SJCRH30 (cell line): ENCODE measurements around the gene COL12A1. TPM values are rescaled to one million over a fixed set of nuclear protein-coding genes. Genes with fewer than 3 reads are reported as not detected.

Source experiments
- DNase-seq, 2 experiments: peaks; one replicate each; pipeline ENCODE4 v3.0.0-alpha.2; 2015 to 2020
- H3K27ac ChIP-seq: fragments of 250-450 bp; sonication (Bioruptor Pico); 2 replicates; pipeline ENCODE4 v1.5.1; 2020; ENCODE audit warnings: mild to moderate bottlenecking, moderate library complexity
- H3K27me3 ChIP-seq: fragments of 250-450 bp; sonication (Bioruptor Pico); 2 replicates; pipeline ENCODE4 v1.5.1; 2020; ENCODE audit warnings: mild to moderate bottlenecking, moderate library complexity
- H3K36me3 ChIP-seq: fragments of 250-450 bp; sonication (Bioruptor Pico); 2 replicates; pipeline ENCODE4 v1.5.1; 2020; ENCODE audit warnings: mild to moderate bottlenecking, moderate library complexity
- H3K4me1 ChIP-seq: fragments of 250-450 bp; sonication (Bioruptor Pico); 2 replicates; pipeline ENCODE4 v1.5.1; 2020; ENCODE audit warnings: mild to moderate bottlenecking, moderate library complexity
- H3K4me3 ChIP-seq: fragments of 250-450 bp; sonication (Bioruptor Pico); 2 replicates; pipeline ENCODE4 v1.5.1; 2020; ENCODE audit warnings: mild to moderate bottlenecking, moderate library complexity
- H3K9me3 ChIP-seq: fragments of 250-450 bp; sonication (Bioruptor Pico); replicated peaks from 2 replicates; pipeline ENCODE4 v1.5.1; 2020; ENCODE audit warnings: mild to moderate bottlenecking, moderate library complexity
- total RNA-seq: library from RNA; depleted of rRNA; stranded (reverse); fragments of >200 nt; shearing (Covaris generic); gene quantifications from 2 replicates; pipeline ENCODE4 v1.2.3, GENCODE V29; 2014

The COL12A1 gene
- total RNA-seq, 1 experiment from 2014 or later, result 62.1 TPM

DNA sequence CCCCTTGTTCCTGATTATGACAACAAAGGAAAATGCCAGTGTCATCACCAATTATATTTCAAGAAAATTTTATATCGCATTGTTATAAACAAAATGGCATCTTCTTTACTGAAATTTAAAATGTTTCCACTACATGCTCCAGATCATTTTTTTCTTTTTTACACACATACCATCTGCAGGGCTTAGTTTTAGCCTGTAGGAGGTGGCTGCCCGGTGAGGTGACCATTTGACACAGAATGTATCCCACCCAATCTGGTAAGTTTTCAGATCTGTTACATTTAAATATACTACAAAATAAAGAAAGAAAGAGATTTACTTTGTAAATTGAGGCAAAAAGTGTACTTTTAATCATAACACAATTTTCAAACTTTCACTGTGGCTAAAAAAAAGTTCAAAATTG is 81.8 kb downstream of the COL12A1 start:
- Histone ChIP-seq H3K4me3 (no peak overlapping the region), H3K4me1 (no peaks in the 10 kb centered on the region), H3K9me3 (no peaks in the 10 kb centered on the region), H3K27ac (no peak overlapping the region), H3K27me3 (no peaks in the 10 kb centered on the region), H3K36me3 (peaks cover 57% of the 10 kb centered on the region)
- DNase-seq, result no peak

DNA sequence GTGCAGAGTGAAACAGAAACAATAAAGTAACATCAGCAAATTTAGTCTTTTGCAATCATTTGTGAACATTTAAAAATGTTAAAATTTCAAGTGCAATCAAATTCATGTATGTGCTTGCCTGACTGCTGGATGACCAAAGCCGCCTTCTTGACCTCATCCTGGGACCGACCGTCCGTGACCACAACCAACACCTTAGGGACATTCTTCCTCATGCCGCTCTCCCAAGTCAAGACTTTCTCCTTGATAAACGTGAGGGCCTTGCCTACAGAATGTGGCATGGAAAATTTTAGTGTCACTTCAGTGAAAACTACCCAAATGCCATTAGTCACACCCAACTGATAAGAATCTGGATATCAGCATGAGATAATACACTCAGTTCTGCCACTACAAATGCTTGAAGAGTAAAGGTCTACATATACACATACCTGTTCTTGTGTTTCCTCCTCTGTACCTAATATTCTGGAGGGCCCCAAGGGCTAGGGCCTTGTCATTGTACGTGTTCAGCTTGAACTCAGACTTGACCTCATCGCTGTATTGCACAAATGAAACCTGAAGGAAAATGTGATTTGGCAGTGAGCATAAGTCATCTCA is 86.8 kb downstream of the COL12A1 start:
- peaks cover 58% of the 10 kb centered on the region for H3K36me3 ChIP-seq
- H3K27ac ChIP-seq, result no peak overlapping the region
- H3K27me3 ChIP-seq, result no peaks in the 10 kb centered on the region

GRCh38 chr6:75117701-75118100 is 88.2 kb downstream of the COL12A1 start:
- Histone ChIP-seq H3K9me3 (no peaks in the 10 kb centered on the region), H3K36me3 (peaks cover 52% of the 10 kb centered on the region), H3K27me3 (no peaks in the 10 kb centered on the region), H3K4me3 (no peak overlapping the region), H3K27ac (no peak overlapping the region), H3K4me1 (no peaks in the 10 kb centered on the region)
- DNase-seq, result no peak

More for the DNA sequence above, 86.8 kb downstream of the COL12A1 start:
- DNase-seq, result peak in 1 of 2 experiments; percentile 3
- Histone ChIP-seq H3K4me3 (no peak overlapping the region), H3K4me1 (no peaks in the 10 kb centered on the region), H3K9me3 (no peaks in the 10 kb centered on the region)

DNA sequence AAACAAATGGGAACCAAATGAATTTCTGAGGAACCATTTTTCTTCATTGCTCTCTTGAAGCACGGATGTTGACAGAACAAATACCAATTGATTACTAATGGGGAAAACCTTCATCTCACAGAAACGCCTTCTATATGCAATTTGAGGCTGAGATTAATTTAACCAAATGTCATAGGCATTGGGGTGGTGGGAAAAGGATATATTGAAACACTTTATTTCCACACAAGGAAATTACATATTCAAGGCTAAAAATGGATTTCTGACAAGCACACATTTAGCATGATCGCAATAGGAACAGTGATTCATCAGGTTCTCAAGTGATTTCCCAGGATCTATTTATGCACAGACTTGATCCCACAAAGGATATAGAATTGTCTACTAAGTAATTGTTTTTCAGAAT is 88.9 kb downstream of the COL12A1 start:
- Histone ChIP-seq H3K36me3 (peaks cover 45% of the 10 kb centered on the region), H3K4me1 (no peaks in the 10 kb centered on the region), H3K9me3 (no peaks in the 10 kb centered on the region), H3K27ac (no peak overlapping the region), H3K27me3 (no peaks in the 10 kb centered on the region), H3K4me3 (no peak overlapping the region)
- no peak for DNase-seq

GRCh38 chr6:75115481-75115880 is 90.4 kb downstream of the COL12A1 start:
- Histone ChIP-seq H3K4me1 (no peaks in the 10 kb centered on the region), H3K9me3 (no peaks in the 10 kb centered on the region), H3K27me3 (no peaks in the 10 kb centered on the region), H3K27ac (no peak overlapping the region), H3K36me3 (peaks cover 43% of the 10 kb centered on the region), H3K4me3 (no peak overlapping the region)
- no peak for DNase-seq

DNA sequence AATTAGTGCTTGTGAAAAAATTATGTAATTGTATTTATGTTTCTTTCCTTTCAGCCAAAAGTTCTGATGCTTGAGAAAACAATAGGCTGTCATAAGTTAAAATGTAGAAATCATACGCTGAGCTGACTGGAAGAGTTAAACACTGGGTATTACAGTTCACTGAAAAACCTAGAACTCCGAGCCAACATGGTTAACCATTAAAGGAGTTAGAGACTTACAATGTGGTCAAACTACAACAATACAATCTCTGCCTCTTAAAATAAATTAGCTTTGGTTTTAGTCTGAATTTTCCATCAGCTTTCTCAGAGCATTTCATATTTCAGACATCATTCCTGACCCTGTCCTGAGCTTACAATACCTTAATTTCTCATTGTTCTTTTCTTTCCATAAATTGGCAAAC is 91.0 kb downstream of the COL12A1 start:
- no peaks in the 10 kb centered on the region for H3K4me1 ChIP-seq
- no peak for DNase-seq
- H3K27me3 ChIP-seq, result no peaks in the 10 kb centered on the region
- no peaks in the 10 kb centered on the region for H3K9me3 ChIP-seq
- no peak overlapping the region for H3K4me3 ChIP-seq
- H3K27ac ChIP-seq, result no peak overlapping the region
- peaks cover 42% of the 10 kb centered on the region for H3K36me3 ChIP-seq

GRCh38 chr6:75114195-75114594 is 91.7 kb downstream of the COL12A1 start:
- Histone ChIP-seq H3K27me3 (no peaks in the 10 kb centered on the region), H3K4me3 (no peak overlapping the region), H3K36me3 (peaks cover 40% of the 10 kb centered on the region), H3K4me1 (no peaks in the 10 kb centered on the region), H3K27ac (no peak overlapping the region), H3K9me3 (no peaks in the 10 kb centered on the region)
- no peak for DNase-seq

- DNase-seq, result no peak
- Histone ChIP-seq H3K27ac (no peak overlapping the region), H3K4me3 (no peak overlapping the region), H3K36me3 (peaks cover 44% of the 10 kb centered on the region), H3K9me3 (no peaks in the 10 kb centered on the region), H3K27me3 (no peaks in the 10 kb centered on the region), H3K4me1 (no peaks in the 10 kb centered on the region)
These were observed 92.4 kb downstream of the COL12A1 start for GRCh38 chr6:75113446-75113845.

DNA sequence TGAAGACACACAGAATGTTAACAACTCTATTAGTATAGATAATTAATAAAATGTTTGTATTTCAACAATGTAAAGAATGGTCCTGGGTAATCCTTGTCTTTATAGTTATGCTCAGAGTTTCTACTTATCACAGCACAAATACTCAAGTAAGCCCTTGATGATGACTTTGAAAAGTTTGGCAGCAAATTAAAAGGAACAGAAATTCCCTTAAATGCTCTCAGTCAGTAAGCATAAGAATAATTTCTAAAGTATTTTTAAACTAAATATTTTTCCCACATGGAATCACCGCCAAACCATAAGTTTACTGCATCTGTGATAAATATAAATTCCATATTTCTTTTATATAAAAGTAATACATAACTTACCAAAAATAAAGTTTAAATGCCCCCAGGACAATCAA is 96.1 kb downstream of the COL12A1 start:
- Histone ChIP-seq H3K36me3 (peaks cover 36% of the 10 kb centered on the region), H3K4me1 (no peaks in the 10 kb centered on the region), H3K27ac (no peak overlapping the region), H3K4me3 (no peak overlapping the region), H3K9me3 (no peaks in the 10 kb centered on the region), H3K27me3 (no peaks in the 10 kb centered on the region)
- DNase-seq, result no peak

GRCh38 chr6:75109022-75109421 is 96.8 kb downstream of the COL12A1 start:
- Histone ChIP-seq H3K27me3 (no peaks in the 10 kb centered on the region), H3K36me3 (peaks cover 40% of the 10 kb centered on the region), H3K9me3 (no peaks in the 10 kb centered on the region), H3K4me3 (no peak overlapping the region), H3K4me1 (no peaks in the 10 kb centered on the region), H3K27ac (no peak overlapping the region)
- DNase-seq, result no peak

DNA sequence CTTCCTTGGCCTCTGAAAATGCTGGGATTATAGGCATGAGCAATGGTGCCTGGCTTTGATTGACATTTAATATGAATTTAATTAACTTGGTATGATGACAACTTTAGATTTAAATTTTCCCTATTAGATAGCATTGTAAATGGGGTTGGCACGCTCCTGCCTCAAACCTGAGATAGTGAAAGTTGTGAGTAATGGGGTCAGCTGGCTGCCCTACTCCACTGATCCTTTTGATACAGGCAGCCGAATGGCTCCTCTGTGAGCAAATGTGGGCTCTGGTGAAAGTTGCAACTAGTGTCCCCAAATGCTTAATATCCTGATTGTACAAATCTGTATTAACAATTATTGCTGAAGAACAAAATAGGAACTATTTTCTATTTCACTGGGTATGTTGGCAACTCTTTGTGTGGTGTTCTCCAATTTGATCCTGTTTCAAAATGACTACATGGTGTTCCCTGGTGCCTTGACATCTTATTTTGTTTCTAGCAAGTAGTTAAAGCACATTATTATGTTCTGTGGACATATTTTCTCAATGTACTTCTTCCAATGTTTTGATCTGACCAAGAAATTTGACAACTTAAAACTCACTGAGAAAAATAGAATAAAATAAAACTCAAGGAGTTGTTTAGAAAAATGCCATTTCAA is 97.4 kb downstream of the COL12A1 start:
- Histone ChIP-seq H3K9me3 (no peaks in the 10 kb centered on the region), H3K4me1 (no peaks in the 10 kb centered on the region), H3K27me3 (no peaks in the 10 kb centered on the region), H3K4me3 (no peak overlapping the region), H3K27ac (no peak overlapping the region), H3K36me3 (peaks cover 40% of the 10 kb centered on the region)
- no peak for DNase-seq

DNA sequence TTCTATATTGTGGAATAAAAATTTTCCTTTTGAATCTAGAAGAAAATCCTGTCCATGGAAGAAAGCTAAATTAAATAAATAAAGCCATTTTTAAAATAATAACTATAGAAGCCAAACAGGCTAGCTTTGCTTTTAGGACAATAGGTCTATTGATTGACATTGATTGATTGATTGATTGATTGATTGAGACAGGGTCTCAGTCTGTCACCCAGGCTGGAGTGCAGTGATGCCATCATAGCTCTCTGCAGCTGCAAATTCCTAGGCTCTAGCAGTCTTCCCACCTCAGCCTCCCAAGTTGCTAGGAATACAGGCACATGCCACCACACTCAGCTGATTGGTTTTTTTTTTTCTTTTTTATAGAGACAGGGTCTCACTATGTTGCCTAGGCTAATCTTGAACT is 97.9 kb downstream of the COL12A1 start:
- Histone ChIP-seq H3K27me3 (no peaks in the 10 kb centered on the region), H3K4me1 (no peaks in the 10 kb centered on the region), H3K36me3 (peaks cover 38% of the 10 kb centered on the region), H3K4me3 (no peak overlapping the region), H3K9me3 (no peaks in the 10 kb centered on the region), H3K27ac (no peak overlapping the region)
- no peak for DNase-seq

DNA sequence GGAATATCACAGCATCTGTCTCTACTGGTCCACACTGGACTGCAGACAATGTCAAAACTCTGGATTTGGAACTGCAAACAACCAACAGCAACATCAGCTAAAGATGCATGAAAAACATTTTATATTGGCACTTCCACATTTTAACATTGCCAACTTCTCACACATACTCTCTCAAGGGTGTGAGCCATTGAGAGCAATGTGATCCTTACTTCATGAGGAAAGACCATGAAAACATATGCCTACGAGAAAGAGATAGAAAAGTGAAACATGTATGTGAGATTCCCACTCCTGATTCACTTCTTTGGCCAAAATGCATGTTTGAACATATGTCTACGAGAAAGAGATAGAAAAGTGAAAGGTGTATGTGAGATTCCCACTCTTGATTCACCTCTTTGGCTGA is 99.4 kb downstream of the COL12A1 start:
- Histone ChIP-seq H3K27me3 (no peaks in the 10 kb centered on the region), H3K4me3 (no peak overlapping the region), H3K4me1 (no peaks in the 10 kb centered on the region), H3K36me3 (peaks cover 43% of the 10 kb centered on the region), H3K9me3 (no peaks in the 10 kb centered on the region), H3K27ac (no peak overlapping the region)
- no peak for DNase-seq

GRCh38 chr6:75103431-75103830 is 102.4 kb downstream of the COL12A1 start:
- DNase-seq, result no peak
- H3K36me3 ChIP-seq, result peaks cover 42% of the 10 kb centered on the region

DNA sequence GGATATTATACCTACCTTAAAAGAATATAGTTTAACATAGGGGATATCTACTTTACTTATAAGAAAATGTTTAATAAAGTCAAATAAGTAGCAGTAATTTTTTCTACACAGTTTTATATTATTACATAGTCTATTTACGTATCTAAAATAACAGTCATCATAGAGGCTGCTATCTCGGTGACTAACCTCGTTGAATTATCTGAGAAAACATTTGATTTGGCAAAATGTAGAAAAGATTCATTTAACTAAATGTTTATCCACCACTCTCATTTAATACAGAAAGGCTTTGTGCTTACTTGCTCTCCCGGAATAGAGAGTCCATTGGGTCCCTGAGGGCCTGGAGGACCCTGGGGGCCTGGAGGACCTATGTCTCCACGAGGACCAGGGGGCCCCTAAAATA is 103.6 kb downstream of the COL12A1 start:
- Histone ChIP-seq H3K36me3 (peaks cover 40% of the 10 kb centered on the region), H3K4me1 (no peaks in the 10 kb centered on the region; the same call in 1 of the 2 replicates)

More at GRCh38 chr6:75103431-75103830, 102.4 kb downstream of the COL12A1 start:
- Histone ChIP-seq H3K27me3 (no peaks in the 10 kb centered on the region), H3K9me3 (no peaks in the 10 kb centered on the region), H3K27ac (no peak overlapping the region), H3K4me1 (no peaks in the 10 kb centered on the region; the same call in 1 of the 2 replicates), H3K4me3 (no peak overlapping the region)

GRCh38 chr6:75101896-75102295 is 104.0 kb downstream of the COL12A1 start:
- no peak for DNase-seq
- peaks cover 44% of the 10 kb centered on the region for H3K36me3 ChIP-seq
- H3K27ac ChIP-seq, result no peak overlapping the region
- H3K9me3 ChIP-seq, result no peaks in the 10 kb centered on the region
- no peaks in the 10 kb centered on the region; the same call in 1 of the 2 replicates for H3K4me1 ChIP-seq
- no peak overlapping the region for H3K4me3 ChIP-seq
- no peaks in the 10 kb centered on the region for H3K27me3 ChIP-seq

More for the DNA sequence above, 103.6 kb downstream of the COL12A1 start:
- no peak for DNase-seq
- H3K27me3 ChIP-seq, result no peaks in the 10 kb centered on the region
- no peaks in the 10 kb centered on the region for H3K9me3 ChIP-seq
- no peak overlapping the region for H3K4me3 ChIP-seq
- H3K27ac ChIP-seq, result no peak overlapping the region
